GM12891 (cell line): Measurements from ENCODE around the gene MTNR1A. TPM values are rescaled to one million over a fixed set of nuclear protein-coding genes. Genes with fewer than 3 reads are reported as not detected.

Experiments used
- DNase-seq: peaks from one replicate; pipeline ENCODE4 v3.0.0; 2011; ENCODE audit warnings: low spot score; ENCODE audit not compliant: insufficient read length
- FAIRE-seq: peaks from 2 replicates; lab custom pipeline; 2011; peaks lifted over from hg19 to GRCh38; lab: Jason Lieb, UNC
- PAX5 ChIP-seq: IDR thresholded peaks from 2 replicates; pipeline ENCODE4 v1.6.1; 2011; ENCODE audit warnings: low read length, moderate library complexity, mild to moderate bottlenecking; ENCODE audit not compliant: insufficient read depth, severe bottlenecking
- POLR2A ChIP-seq: IDR thresholded peaks from 2 replicates; pipeline ENCODE4 v1.6.1; 2011; ENCODE audit warnings: low read depth, low read length, control low read depth
- POLR2AphosphoS5 ChIP-seq: IDR thresholded peaks from 2 replicates; pipeline ENCODE4 v1.6.1; 2011; ENCODE audit warnings: low read depth, low read length, control low read depth
- POU2F2 ChIP-seq: IDR thresholded peaks from 2 replicates; pipeline ENCODE4 v1.6.1; 2011; ENCODE audit warnings: low read depth, mild to moderate bottlenecking, control low read depth, low read length, moderate library complexity
- SPI1 ChIP-seq: IDR thresholded peaks from 2 replicates; pipeline ENCODE4 v1.6.1; 2011; ENCODE audit warnings: low read depth, low read length, control low read depth
- TAF1 ChIP-seq: IDR thresholded peaks from 2 replicates; pipeline ENCODE4 v1.6.1; 2011; ENCODE audit warnings: low read depth, low read length, control low read depth
- polyA plus RNA-seq: library from polyadenylated mRNA; unstranded; fragments of >200 nt; gene quantifications from one replicate; pipeline ENCODE4 v1.2.1, GENCODE V29; 2012; ENCODE audit warnings: low read depth, missing spikeins, inconsistent platforms; ENCODE audit not compliant: missing spikeins

Gene MTNR1A
- polyA plus RNA-seq, result not detected

GRCh38 chr4:186554914-186555827, at the start of gene MTNR1A:
Gene MTNR1A (minus strand): TSS chr4:186555567. CDS start chr4:186555365, 202 bp downstream.
- DNase-seq, result no peak
- no peak for FAIRE-seq
- no peak for TF ChIP-seq POLR2A

- no peak for TF ChIP-seq POU2F2
- TF ChIP-seq POLR2A, result no peak
- no peak for TF ChIP-seq TAF1
- TF ChIP-seq PAX5, result no peak
- TF ChIP-seq SPI1, result no peak
- DNase-seq (no peak), FAIRE-seq (no peak)
These were observed 48.9 kb upstream of the MTNR1A start for GRCh38 chr4:186604124-186604807.

GRCh38 chr4:186602978-186603377, 47.6 kb upstream of the MTNR1A start:
- TF ChIP-seq POLR2A (no peak), POU2F2 (no peak), TAF1 (no peak), PAX5 (no peak), POLR2AphosphoS5 (no peak), SPI1 (no peak)
- no peak for FAIRE-seq
- DNase-seq, result no peak

- no peak for TF ChIP-seq SPI1
- no peak for TF ChIP-seq POLR2AphosphoS5
- no peak for TF ChIP-seq TAF1
- TF ChIP-seq PAX5, result no peak
- no peak for TF ChIP-seq POU2F2
- TF ChIP-seq POLR2A, result no peak
- FAIRE-seq, result no peak
These were observed 44.1 kb upstream of the MTNR1A start for GRCh38 chr4:186599483-186599882.

GRCh38 chr4:186598686-186599085, 43.3 kb upstream of the MTNR1A start:
- no peak for TF ChIP-seq PAX5
- TF ChIP-seq TAF1, result no peak
- TF ChIP-seq POLR2A, result no peak
- no peak for TF ChIP-seq SPI1
- no peak for TF ChIP-seq POU2F2
- no peak for TF ChIP-seq POLR2AphosphoS5
- DNase-seq (no peak), FAIRE-seq (no peak)

More at GRCh38 chr4:186599483-186599882, 44.1 kb upstream of the MTNR1A start:
- DNase-seq, result no peak

- DNase-seq (no peak), FAIRE-seq (no peak)
- TF ChIP-seq PAX5, result no peak
- TF ChIP-seq POLR2AphosphoS5, result no peak
- TF ChIP-seq POLR2A, result no peak
- no peak for TF ChIP-seq TAF1
- no peak for TF ChIP-seq SPI1
- TF ChIP-seq POU2F2, result no peak
These were observed 41.6 kb upstream of the MTNR1A start for GRCh38 chr4:186596850-186597390.

GRCh38 chr4:186596346-186596745, 41.0 kb upstream of the MTNR1A start:
- no peak for FAIRE-seq
- no peak for TF ChIP-seq POLR2AphosphoS5
- TF ChIP-seq POLR2A, result no peak
- no peak for TF ChIP-seq SPI1
- no peak for TF ChIP-seq PAX5
- TF ChIP-seq POU2F2, result no peak
- no peak for TF ChIP-seq TAF1

GRCh38 chr4:186593587-186593973, 38.2 kb upstream of the MTNR1A start:
- TF ChIP-seq POLR2AphosphoS5 (no peak), PAX5 (no peak), SPI1 (no peak), TAF1 (no peak), POU2F2 (no peak), POLR2A (no peak)
- DNase-seq (no peak), FAIRE-seq (no peak)

More at GRCh38 chr4:186596346-186596745, 41.0 kb upstream of the MTNR1A start:
- DNase-seq, result no peak

GRCh38 chr4:186592966-186593586, 37.7 kb upstream of the MTNR1A start:
- DNase-seq (no peak), FAIRE-seq (no peak)
- TF ChIP-seq POLR2A (no peak), POLR2AphosphoS5 (no peak), TAF1 (no peak), POU2F2 (no peak), PAX5 (no peak), SPI1 (no peak)
